Measurements from ENCODE around the gene CAMP.

DNA sequence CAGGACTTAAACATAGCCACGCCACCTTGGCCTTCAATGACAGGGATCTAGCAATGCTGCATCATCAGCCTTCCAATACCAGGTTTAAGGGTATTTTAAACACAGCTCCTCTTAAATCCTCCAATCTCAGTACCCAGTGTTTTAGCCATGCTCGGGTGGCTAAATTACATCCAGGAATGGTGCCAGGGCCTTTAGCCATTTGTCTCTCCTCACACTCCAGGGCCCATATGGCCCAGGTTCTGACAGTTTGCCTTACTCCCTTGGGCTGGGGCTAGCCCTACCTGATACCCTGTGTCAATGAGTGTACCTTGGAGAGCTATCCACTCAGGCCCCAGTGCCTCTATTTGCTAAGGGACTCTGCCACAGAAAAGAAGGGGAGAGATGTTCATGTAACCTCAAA is 47.0 kb downstream of the CAMP start:
- TF ChIP-seq, protein P1, sequence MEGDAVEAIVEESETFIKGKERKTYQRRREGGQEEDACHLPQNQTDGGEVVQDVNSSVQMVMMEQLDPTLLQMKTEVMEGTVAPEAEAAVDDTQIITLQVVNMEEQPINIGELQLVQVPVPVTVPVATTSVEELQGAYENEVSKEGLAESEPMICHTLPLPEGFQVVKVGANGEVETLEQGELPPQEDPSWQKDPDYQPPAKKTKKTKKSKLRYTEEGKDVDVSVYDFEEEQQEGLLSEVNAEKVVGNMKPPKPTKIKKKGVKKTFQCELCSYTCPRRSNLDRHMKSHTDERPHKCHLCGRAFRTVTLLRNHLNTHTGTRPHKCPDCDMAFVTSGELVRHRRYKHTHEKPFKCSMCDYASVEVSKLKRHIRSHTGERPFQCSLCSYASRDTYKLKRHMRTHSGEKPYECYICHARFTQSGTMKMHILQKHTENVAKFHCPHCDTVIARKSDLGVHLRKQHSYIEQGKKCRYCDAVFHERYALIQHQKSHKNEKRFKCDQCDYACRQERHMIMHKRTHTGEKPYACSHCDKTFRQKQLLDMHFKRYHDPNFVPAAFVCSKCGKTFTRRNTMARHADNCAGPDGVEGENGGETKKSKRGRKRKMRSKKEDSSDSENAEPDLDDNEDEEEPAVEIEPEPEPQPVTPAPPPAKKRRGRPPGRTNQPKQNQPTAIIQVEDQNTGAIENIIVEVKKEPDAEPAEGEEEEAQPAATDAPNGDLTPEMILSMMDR (conservative IDR thresholded peaks at IDR 0.05; ENCODE audit: low read length) = no peak
- no peak for TF ChIP-seq EZH2phosphoT487 (IDR thresholded peaks at IDR 0.05; ENCODE audit: borderline replicate concordance)
